Sigmoid colon (tissue), 7 donors: ENCODE results near the gene KCNK15. TPM values are rescaled to one million over a fixed set of nuclear protein-coding genes. Genes with fewer than 3 reads are reported as not detected.

Source experiments
- DNase-seq: peaks from one replicate; pipeline ENCODE4 v3.0.0-alpha.2; 2019
- H3K27ac ChIP-seq, 4 donors: fragments of 200-600 bp; sonication (generic); one replicate each; pipeline ENCODE4 v1.5.1; 2016 to 2019; ENCODE audit warnings: mild to moderate bottlenecking in 1 of 4
- H3K27me3 ChIP-seq, 3 donors: fragments of 200-600 bp; sonication (generic); one replicate each; pipeline ENCODE4 v1.5.1; 2019; ENCODE audit warnings: mild to moderate bottlenecking in 1 of 3
- H3K36me3 ChIP-seq, 4 donors: fragments of 200-600 bp; sonication (generic); one replicate each; pipeline ENCODE4 v1.5.1; 2016 to 2019
- H3K4me1 ChIP-seq, 4 donors: fragments of 200-600 bp; sonication (generic); one replicate each; pipeline ENCODE4 v1.5.1; 2017 to 2019
- H3K4me3 ChIP-seq, 4 donors: fragments of 200-600 bp; sonication (generic); one replicate each; pipeline ENCODE4 v1.5.1; 2017 to 2019; ENCODE audit warnings: mild to moderate bottlenecking in 2 of 4, moderate library complexity in 1 of 4
- H3K9me3 ChIP-seq, 4 donors: fragments of 200-600 bp in 3 of 4; sonication (generic) in 3 of 4; one replicate each; pipeline versions ENCODE4 v1.5.1 to v1.6.1; 2013 to 2019
- CTCF ChIP-seq, 4 experiments: fragments of 450-650 bp in 3 of 4; fragments of 200-600 bp in 1 of 4; IDR thresholded peaks; one replicate each; pipeline ENCODE4 v1.5.1; 2016 to 2019; ENCODE audit warnings: antibody characterized with exemption in 4 of 4, mild to moderate bottlenecking in 3 of 4, moderate library complexity in 2 of 4
- EP300 ChIP-seq, 4 donors: sonication (generic); formaldehyde crosslinking; IDR thresholded peaks; one replicate each; pipeline ENCODE4 v1.6.1; 2017; ENCODE audit warnings: antibody characterized with exemption in 4 of 4
- POLR2A ChIP-seq, 2 donors: fragments of 450-650 bp; IDR thresholded peaks; one replicate each; pipeline ENCODE4 v1.6.1; 2016; ENCODE audit warnings: antibody characterized with exemption in 2 of 2, mild to moderate bottlenecking in 2 of 2, moderate library complexity in 2 of 2
- POLR2AphosphoS5 ChIP-seq, 4 donors: sonication (generic); formaldehyde crosslinking; IDR thresholded peaks; one replicate each; pipeline ENCODE4 v1.6.1; 2017; ENCODE audit warnings: antibody characterized with exemption in 4 of 4
- WGBS, 2 donors: extraction: QIAGEN DNeasy Blood & Tissue Kit; methylation state at CpG; one replicate each; pipeline ENCODE4 v1.1.7; 2013; 5-methylcytosine and 5-hydroxymethylcytosine counted together
- intact Hi-C: fragments of 100-400 bp; cut with DNase I; formaldehyde crosslinking; loops from one replicate; pipeline ENCODE4 v1.15.1; 2023
- polyA plus RNA-seq, 3 donors: library from polyadenylated mRNA; stranded (reverse); fragments of 200-250 nt; gene quantifications; one replicate each; pipeline ENCODE4 v1.2.3, GENCODE V29; 2013
- total RNA-seq, 4 donors: library from RNA; depleted of rRNA; stranded (reverse); fragments of >200 nt; gene quantifications; one replicate each; pipeline ENCODE4 v1.1.0, GENCODE V29; 2016
- donor health status: healthy with polysubstance abuse.
- donor health status: Bipolar disorder and iron deficiency.
- donor health status: healthy.

KCNK15 gene
- total and polyA plus RNA-seq, 7 donors = 0.28 to 2.1 (median 0.66) TPM; not detected in 1

- Histone ChIP-seq H3K4me1 (peaks cover 0 to 21% (median 18%) of the 10 kb centered on the region in 4 donors), H3K36me3 (no peaks in the 10 kb centered on the region), H3K9me3 (no peaks in the 10 kb centered on the region), H3K27me3 (no peaks in the 10 kb centered on the region), H3K27ac (peak overlapping the region in 1 of 4 donors; percentile 81), H3K4me3 (no peak overlapping the region)
- WGBS, 2 donors = 86 to 88% methylated on average over 9 of the region's 9 CpGs
- DNase-seq = no peak
- no peak for TF ChIP-seq POLR2A (IDR thresholded peaks at IDR 0.05)
- TF ChIP-seq POLR2AphosphoS5 (IDR thresholded peaks at IDR 0.05) = no peak
- no peak for TF ChIP-seq CTCF (IDR thresholded peaks at IDR 0.05)
- no peak for TF ChIP-seq EP300 (IDR thresholded peaks at IDR 0.05)
- intact Hi-C loops = no loop called here
Measured at GRCh38 chr20:44703956-44704488, 41.6 kb upstream of the KCNK15 start.

DNA sequence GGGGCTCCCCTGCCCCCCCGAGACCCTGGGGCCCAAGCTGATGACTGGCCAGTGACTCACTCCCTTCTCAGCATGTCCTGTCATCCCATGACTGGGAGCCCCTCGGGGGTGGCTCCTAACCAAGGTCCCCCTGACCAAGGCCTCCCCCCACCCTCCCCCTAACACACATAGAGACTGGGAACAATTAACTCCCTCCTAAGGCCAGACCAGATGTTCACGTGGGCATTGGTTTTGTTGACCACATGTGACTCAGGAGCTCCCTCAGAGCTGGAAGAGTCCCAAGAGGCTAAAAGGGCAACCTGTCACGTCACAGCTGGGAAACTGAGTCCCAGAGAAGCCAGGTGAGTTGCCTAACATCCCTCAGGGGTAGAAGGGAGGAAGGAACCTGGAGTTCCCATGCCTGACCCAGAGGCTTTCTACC, 41.1 kb upstream of the KCNK15 start:
- no peak for DNase-seq
- WGBS, 2 donors = 53 to 68% methylated on average over 4 of the region's 4 CpGs
- TF ChIP-seq POLR2A (IDR thresholded peaks at IDR 0.05) = no peak
- no peak for TF ChIP-seq EP300 (IDR thresholded peaks at IDR 0.05)
- no peak for TF ChIP-seq POLR2AphosphoS5 (IDR thresholded peaks at IDR 0.05)
- no peak for TF ChIP-seq CTCF (IDR thresholded peaks at IDR 0.05)
- intact Hi-C loops = no loop called here
- Histone ChIP-seq H3K9me3 (no peaks in the 10 kb centered on the region), H3K4me3 (no peak overlapping the region), H3K27ac (peak overlapping the region in 1 of 4 donors; percentile 81), H3K4me1 (peaks cover 0 to 21% (median 18%) of the 10 kb centered on the region in 4 donors), H3K36me3 (no peaks in the 10 kb centered on the region), H3K27me3 (no peaks in the 10 kb centered on the region)

DNA sequence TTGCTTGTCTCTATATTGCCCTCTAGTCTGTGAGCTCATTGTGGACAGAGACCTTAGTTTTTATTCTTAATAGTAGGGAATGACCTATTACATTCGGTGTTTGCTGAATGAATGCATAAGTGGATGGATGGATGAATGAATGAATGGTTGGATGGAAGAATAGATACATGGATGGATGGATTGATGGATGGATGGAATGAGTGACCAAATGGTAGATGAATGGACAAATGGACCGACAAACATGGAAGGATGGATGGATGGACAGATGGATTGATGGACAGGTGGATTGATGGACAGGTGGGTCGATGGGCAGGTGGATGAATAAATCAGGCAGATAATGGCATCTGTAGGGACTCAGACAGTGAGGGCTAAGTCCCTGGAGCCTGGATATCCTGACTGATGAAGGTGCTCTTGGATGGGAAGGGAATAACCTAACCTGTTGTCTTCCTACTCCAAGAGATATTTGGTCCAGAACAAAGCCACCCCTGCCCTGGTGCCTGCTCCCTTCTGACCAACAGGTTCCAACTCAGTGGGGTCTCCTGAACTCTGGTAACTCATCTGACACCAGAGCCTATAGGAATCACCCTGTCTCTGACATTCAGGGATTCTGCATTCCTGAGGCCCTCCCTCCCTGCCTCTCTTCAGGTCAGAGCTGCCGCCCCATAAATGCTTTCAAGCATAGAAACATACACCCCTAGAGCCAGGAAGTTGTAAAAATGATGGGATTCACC, 40.1 kb upstream of the KCNK15 start:
- Histone ChIP-seq H3K27me3 (no peaks in the 10 kb centered on the region), H3K27ac (peak overlapping the region; percentile 11 to 81 (median 28)), H3K9me3 (no peaks in the 10 kb centered on the region), H3K4me1 (peaks cover 0 to 21% (median 18%) of the 10 kb centered on the region in 4 donors), H3K4me3 (no peak overlapping the region), H3K36me3 (no peaks in the 10 kb centered on the region)
- intact Hi-C loops = no loop called here
- TF ChIP-seq POLR2A (IDR thresholded peaks at IDR 0.05) (no peak), POLR2AphosphoS5 (IDR thresholded peaks at IDR 0.05) (no peak), EP300 (IDR thresholded peaks at IDR 0.05) (no peak), CTCF (IDR thresholded peaks at IDR 0.05) (no peak)
- DNase-seq = no peak
- WGBS, 2 donors = 76 to 84% methylated on average over 4 of the region's 4 CpGs

- DNase-seq = peak; percentile 79
- no peaks in the 10 kb centered on the region for H3K9me3 ChIP-seq
- WGBS, 2 donors = 72 to 73% methylated on average over 10 of the region's 10 CpGs
Measured at GRCh38 chr20:44706301-44707017, 39.2 kb upstream of the KCNK15 start.

More at GRCh38 chr20:44706301-44707017, 39.2 kb upstream of the KCNK15 start:
- intact Hi-C loops = no loop called here
- TF ChIP-seq POLR2AphosphoS5 (IDR thresholded peaks at IDR 0.05) = peak in 2 of 4 donors; percentile 7 to 36
- TF ChIP-seq POLR2A (IDR thresholded peaks at IDR 0.05) = no peak
- peak overlapping the region in 3 of 4 donors; percentile 31 to 81 (median 45) for H3K27ac ChIP-seq
- H3K36me3 ChIP-seq = no peaks in the 10 kb centered on the region
- H3K4me3 ChIP-seq = no peak overlapping the region
- H3K4me1 ChIP-seq = peaks cover 0 to 21% (median 18%) of the 10 kb centered on the region in 4 donors
- no peaks in the 10 kb centered on the region for H3K27me3 ChIP-seq
